ENCODE data around the gene SYN1. TPM values are rescaled to one million over a fixed set of nuclear protein-coding genes. Genes with fewer than 3 reads are reported as not detected.

SYN1 gene
- total RNA-seq: not detected in 2 replicates

DNA sequence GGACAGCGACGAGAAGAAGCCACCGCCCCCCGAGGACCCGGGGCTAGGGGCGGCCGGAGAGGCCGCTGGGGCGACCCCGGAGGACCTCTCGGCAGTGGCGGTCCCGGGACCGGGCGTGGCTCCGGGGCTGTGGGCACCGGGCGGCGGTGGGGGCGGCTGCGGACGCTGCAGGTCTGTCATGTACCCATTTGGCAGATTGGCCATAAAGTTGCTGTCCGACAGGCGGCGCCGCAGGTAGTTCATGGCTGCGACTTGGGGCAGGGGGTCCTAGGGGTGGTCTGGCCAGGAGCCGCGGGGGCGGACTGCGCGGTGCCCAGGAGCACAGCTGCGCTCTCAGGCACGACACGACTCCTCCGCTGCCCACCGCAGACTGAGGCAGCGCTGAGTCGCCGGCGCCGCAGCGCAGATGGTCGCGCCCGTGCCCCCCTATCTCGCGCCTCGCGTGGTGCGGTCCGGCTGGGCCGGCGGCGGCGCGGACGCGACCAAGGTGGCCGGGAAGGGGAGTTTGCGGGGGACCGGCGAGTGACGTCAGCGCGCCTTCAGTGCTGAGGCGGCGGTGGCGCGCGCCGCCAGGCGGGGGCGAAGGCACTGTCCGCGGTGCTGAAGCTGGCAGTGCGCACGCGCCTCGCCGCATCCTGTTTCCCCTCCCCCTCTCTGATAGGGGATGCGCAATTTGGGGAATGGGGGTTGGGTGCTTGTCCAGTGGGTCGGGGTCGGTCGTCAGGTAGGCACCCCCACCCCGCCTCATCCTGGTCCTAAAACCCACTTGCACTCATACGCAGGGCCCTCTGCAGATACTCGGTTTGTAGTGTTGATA, at the start of gene SYN1:
Gene SYN1, minus strand, starts transcription at position 372 of the 817 bp plus-strand sequence. Its CDS starts 129 bp downstream, at position 243.

DNA sequence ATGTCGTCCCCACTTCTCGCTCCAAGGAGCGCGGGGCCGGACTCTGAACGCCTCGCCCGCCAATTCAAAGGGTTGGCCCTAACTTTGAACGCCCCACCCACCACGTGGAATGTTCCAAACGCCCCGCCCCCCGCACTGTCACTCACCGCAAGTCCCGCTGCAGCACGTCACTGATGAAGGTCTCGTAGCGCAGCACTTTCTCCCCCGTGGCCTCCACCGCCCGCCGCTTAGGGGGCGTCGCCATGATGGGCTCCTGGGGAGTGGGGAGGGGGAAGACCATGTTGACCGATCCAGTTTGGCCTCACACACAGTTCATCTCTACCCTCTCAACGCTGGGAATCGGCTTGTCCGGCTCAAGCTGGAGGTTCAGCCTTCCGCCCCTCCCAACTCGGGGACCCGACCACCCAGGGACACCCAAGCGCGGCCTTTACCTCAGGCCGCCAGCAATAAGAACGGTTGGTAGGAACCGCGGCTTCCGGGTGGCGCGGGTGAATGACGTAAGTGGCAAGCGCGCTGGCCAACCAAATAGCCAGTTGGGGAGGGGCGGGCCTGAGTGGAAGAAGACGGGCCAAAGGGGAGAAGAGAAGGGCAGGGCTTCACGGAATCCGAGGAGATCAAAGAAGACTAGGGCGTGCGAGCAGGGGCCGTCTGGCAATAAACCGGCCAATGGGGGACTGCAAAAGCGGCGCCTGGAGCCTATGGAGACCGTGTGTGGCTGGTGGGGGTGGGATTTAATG, 39.2 kb upstream of the SYN1 start, which contains the start of gene UXT:
Gene UXT, minus strand, starts transcription at position 497 of the 737 bp plus-strand sequence. Its CDS starts 253 bp downstream, at position 244.

DNA sequence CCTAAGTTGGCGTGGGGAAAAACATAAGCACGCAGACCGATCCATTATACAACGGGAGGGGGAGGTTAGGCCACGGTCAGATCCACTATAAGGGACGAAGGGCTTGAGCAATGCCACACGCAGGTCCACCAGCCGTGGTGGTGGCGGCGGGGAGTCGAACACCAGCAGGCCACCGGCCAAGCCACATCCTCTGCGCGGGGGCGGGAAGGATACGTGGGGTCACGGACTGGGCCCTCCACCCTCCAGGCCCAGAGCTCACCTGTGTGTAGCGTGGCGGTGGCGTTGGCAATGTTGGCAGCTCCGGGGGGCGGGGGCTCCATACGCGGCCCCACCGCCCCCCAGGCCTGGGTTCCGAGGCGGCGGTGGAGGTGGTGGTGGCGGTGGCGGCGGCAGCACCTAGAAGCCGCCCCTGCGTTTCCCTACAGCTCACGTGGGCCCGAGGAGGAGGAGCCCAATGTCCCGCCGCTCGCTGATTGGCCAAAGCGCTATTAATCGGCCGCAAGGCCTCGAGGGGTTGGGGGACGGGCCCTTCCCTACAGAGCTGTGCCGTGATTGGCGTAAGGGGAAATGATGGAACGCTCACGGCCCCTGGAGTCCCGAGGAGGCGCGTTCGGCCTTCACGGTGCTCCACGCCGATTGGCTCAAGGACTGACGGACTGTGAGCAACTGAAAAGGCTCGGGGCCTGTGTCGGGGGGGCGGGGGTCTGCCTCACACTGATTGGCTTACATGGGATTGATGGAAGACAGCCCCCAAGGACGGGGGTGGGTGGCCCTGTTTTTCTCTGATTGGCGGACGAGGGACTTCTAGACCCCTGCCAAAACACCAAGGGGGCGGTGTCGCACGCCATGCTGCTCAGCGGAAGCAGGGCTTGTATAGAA, 30.7 kb upstream of the SYN1 start, which contains the start of gene ELK1:
Gene ELK1, minus strand, starts transcription at position 400 of the 879 bp plus-strand sequence. CDS start 9,122 bp downstream, outside the sequence.

DNA sequence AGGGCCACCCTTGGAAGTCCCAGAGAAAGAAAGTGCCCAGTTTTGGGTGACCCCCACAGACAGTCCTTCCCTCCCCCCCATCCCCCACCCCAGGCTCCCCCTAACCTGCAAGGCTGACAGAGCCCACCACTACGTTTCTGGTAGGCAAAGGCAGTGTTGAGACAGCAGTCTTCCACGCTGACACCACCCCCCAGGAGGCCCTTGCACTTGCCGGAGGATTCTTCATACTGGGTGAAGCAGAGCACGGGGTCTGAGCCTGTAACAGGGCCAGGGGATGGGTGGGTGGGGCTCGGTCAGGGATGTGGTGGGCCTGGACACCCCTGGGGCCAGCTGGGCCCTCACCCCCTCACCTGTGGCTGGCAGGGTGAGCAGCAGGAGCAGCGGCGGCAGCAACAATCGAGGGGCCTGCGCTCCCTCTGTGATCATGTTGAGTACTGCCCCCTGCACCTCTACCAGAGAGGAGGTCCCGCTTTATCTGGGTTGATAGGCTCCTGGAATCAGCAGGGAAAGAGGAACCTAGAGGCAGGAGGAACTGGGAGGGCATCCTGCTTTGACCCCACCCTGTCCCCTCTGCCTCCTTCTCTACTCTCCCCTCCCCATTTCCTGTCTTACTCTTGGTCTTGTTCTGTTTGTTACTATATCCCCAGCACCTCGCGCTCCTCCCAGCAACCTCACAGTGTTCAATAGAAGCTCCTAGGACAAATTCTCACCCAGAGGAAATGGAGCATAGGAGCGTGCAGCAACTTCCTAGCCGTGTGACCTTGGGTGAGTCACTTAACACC, 10.0 kb upstream of the SYN1 start, which contains the start of gene CFP:
Gene CFP, minus strand, starts transcription at position 512 of the 782 bp plus-strand sequence. Its CDS starts 86 bp downstream, at position 426.

DNA sequence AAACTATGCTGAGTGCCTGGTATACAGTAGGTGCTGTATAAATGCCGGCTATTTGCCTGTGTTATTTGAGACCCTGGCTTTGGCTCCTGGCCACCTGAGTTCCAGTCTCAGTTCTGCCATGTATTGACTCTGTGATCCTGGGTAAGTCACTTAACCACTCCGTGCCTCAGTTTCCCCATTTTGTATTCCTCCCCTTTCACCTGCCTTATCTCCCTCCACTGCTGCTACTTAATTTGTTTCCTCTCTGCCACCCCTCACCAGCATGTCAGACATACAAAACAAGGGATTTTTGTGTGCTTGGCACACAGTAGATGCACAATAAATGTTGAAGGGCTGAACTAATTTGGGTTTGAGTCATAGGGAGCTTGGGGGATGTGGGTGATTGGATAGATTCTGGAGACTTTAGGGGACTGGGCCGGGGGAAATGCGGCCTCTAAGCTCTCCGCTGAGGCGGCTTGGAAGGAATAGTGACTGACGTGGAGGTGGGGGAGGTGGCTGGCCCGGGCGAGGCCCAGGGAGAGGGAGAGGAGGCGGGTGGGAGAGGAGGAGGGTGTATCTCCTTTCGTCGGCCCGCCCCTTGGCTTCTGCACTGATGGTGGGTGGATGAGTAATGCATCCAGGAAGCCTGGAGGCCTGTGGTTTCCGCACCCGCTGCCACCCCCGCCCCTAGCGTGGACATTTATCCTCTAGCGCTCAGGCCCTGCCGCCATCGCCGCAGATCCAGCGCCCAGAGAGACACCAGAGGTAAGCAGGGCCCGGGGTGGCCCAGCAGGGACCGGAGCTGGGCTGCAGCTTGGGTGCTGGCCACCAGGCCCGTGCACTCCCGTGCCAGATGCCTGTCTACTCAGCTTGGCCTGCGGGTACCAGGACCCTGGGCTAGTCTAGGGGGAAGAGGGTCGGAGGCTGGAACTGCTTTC, 37.7 kb downstream of the SYN1 start, which contains the start of gene TIMP1:
Gene TIMP1, plus strand, starts transcription at position 706 of the 917 bp plus-strand sequence. CDS start 980 bp downstream, outside the sequence.

DNA sequence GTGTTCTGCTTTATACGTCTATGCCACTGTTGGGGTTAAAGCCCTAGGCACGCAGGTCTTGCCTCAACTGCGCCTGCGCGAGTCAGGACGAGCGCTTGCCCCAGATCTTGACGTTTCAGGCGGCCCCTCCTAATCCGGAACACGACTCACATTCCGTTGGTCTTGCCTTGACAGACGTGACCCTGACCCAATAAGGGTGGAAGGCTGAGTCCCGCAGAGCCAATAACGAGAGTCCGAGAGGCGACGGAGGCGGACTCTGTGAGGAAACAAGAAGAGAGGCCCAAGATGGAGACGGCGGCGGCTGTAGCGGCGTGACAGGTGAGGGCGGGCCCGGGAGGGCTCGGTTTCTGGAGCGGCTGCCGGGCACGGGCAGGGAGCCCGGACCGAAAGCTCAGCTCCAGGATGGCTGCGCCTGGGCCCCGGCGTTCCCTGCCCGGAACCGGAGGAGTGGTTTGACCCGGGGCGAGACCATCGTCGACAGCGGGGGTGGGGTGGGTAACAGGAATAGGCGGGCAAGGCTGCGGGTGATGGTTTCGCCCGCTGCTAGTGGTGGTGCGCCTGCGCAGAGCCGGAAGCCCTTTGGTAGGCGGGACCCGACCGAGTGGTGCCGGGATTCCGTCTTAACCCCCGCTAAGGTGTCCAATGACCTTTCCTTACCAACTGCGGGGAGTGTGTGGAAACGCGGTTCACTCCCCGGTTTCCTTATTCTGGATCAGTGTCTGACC, 58.6 kb downstream of the SYN1 start, which contains the start of gene ARAF:
Gene ARAF, plus strand, starts transcription at position 272 of the 725 bp plus-strand sequence. CDS start 1,763 bp downstream, outside the sequence.

Other genes with a start within 250 kb of the SYN1 start
- gene ZNF157, start 249.3 kb downstream of the SYN1 start, total RNA-seq: 0.19 TPM in 1 of 2 replicates, not detected in the other
- gene ZNF41, start 136.6 kb downstream of the SYN1 start, total RNA-seq: 5.1 and 5.4 TPM in 2 replicates
- gene ARAF, start 58.7 kb downstream of the SYN1 start, total RNA-seq: 27.8 and 29.3 TPM in 2 replicates
- gene TIMP1, start 37.4 kb downstream of the SYN1 start, total RNA-seq: 127 and 259 TPM in 2 replicates
- not detected in 2 replicates for gene CFP, start 10.1 kb upstream of the SYN1 start, total RNA-seq
- 27.4 and 34.1 TPM in 2 replicates for gene ELK1, start 30.7 kb upstream of the SYN1 start, total RNA-seq
- 139 and 153 TPM in 2 replicates for gene UXT, start 39.3 kb upstream of the SYN1 start, total RNA-seq
- 5.2 and 5.9 TPM in 2 replicates for gene ZNF81, start 217.0 kb upstream of the SYN1 start, total RNA-seq

Measured in hair follicular keratinocyte (primary cell).